Measurements from ENCODE around the gene WDR26.

- TF ChIP-seq EZH2 (IDR thresholded peaks at IDR 0.05) (no peak), CTCF (IDR thresholded peaks at IDR 0.05) (no peak)
Measured at GRCh38 chr1:224356685-224357625, 77.6 kb downstream of the WDR26 start, which contains the start of gene CNIH4.

All from neural progenitor cell (in vitro differentiated cells).